H1 (cell line): ENCODE results near the gene GAP43. TPM values are rescaled to one million over a fixed set of nuclear protein-coding genes. Genes with fewer than 3 reads are reported as not detected.

Experiments used
- CTCF ChIA-PET: fragments of 300-600 bp; sonication (Branson Sonifier 250); formaldehyde crosslinking; loops from one replicate; lab custom pipeline; 2021; ENCODE audit not compliant: partially characterized antibody; lab: Charles Lee
- POLR2A ChIA-PET: fragments of 300-600 bp; sonication (Branson Sonifier 250); formaldehyde crosslinking; loops from one replicate; lab custom pipeline; 2021; ENCODE audit warnings: inconsistent platforms; ENCODE audit not compliant: partially characterized antibody; lab: Charles Lee
- DNase-seq, 2 experiments: peaks; one replicate each; pipeline versions ENCODE4 v3.0.0 to v3.0.0-alpha.2; 2010 to 2022; ENCODE audit warnings: low spot score in 2 of 2, low read depth in 1 of 2, mixed read lengths in 1 of 2
- FAIRE-seq: peaks from 2 replicates; lab custom pipeline; 2011; peaks lifted over from hg19 to GRCh38; lab: Jason Lieb, UNC
- H2AFZ ChIP-seq: 2 replicates; pipeline ENCODE4 v1.8.1; 2012; ENCODE audit warnings: low read length, inconsistent platforms
- H2AK5ac ChIP-seq: 2 replicates; pipeline ENCODE4 v1.6.1; 2013; ENCODE audit warnings: low read depth, low read length
- H2BK120ac ChIP-seq: replicated peaks from 2 replicates; pipeline ENCODE3; 2013; ENCODE audit warnings: low read depth, low read length, inconsistent platforms
- H2BK12ac ChIP-seq: 2 replicates; pipeline ENCODE4 v1.6.1; 2013; ENCODE audit warnings: low read depth, low read length
- H2BK15ac ChIP-seq: 2 replicates; pipeline ENCODE4 v1.6.1; 2013; ENCODE audit warnings: low read length
- H2BK20ac ChIP-seq: 2 replicates; pipeline ENCODE4 v1.6.1; 2013; ENCODE audit warnings: low read length
- H2BK5ac ChIP-seq: 2 replicates; pipeline ENCODE4 v1.6.1; 2013; ENCODE audit warnings: low read depth, low read length
- H3K14ac ChIP-seq: 2 replicates; pipeline ENCODE4 v1.6.1; 2013; ENCODE audit warnings: inconsistent platforms; ENCODE audit not compliant: insufficient read length
- H3K18ac ChIP-seq: 2 replicates; pipeline ENCODE4 v1.6.1; 2013; ENCODE audit warnings: low read length; ENCODE audit errors: extremely low read depth
- H3K23ac ChIP-seq: 2 replicates; pipeline ENCODE4 v1.6.1; 2013; ENCODE audit warnings: inconsistent platforms; ENCODE audit not compliant: insufficient read length
- H3K23me2 ChIP-seq: 2 replicates; pipeline ENCODE4 v1.6.1; 2013; ENCODE audit warnings: low read depth, low read length
- H3K27ac ChIP-seq: 2 replicates; pipeline ENCODE4 v1.6.1; 2011; ENCODE audit warnings: low read depth, low read length, inconsistent platforms
- H3K27me3 ChIP-seq, 4 experiments: replicated peaks in 1 of 4; 1 replicate in 1 of 4; 2 replicates in 3 of 4; pipeline versions ENCODE4 v1.6.1 to v1.8.1; 2011 to 2013; ENCODE audit warnings: low read length in 3 of 4, mild to moderate bottlenecking in 3 of 4, inconsistent platforms in 2 of 4, mixed read lengths in 2 of 4, moderate library complexity in 1 of 4; ENCODE audit not compliant: control insufficient read depth in 3 of 4, insufficient read depth in 3 of 4; ENCODE audit errors: extremely low read depth in 1 of 4
- H3K36me3 ChIP-seq, 4 experiments: 2 replicates each; pipeline versions ENCODE4 v1.6.1 to v1.8.1; 2011 to 2013; ENCODE audit warnings: mild to moderate bottlenecking in 4 of 4, low read length in 3 of 4, moderate library complexity in 2 of 4, control low read depth in 1 of 4, inconsistent platforms in 1 of 4; ENCODE audit not compliant: insufficient read depth in 4 of 4, control insufficient read depth in 2 of 4
- H3K4ac ChIP-seq: replicated peaks from 2 replicates; pipeline ENCODE3; 2013; ENCODE audit warnings: low read length, low read depth, mixed read lengths, inconsistent platforms; ENCODE audit not compliant: insufficient read length
- H3K4me1 ChIP-seq, 4 experiments: replicated peaks in 1 of 4; 1 replicate in 1 of 4; 2 replicates in 3 of 4; pipeline versions ENCODE4 v1.6.1 to v1.8.1; 2011 to 2013; ENCODE audit warnings: low read length in 3 of 4, inconsistent platforms in 2 of 4, mixed read lengths in 1 of 4; ENCODE audit not compliant: insufficient read depth in 4 of 4, control insufficient read depth in 3 of 4
- H3K4me2 ChIP-seq, 2 experiments: 2 replicates each; pipeline versions ENCODE4 v1.6.1 to v1.8.1; 2011 to 2013; ENCODE audit warnings: low read depth in 2 of 2, low read length in 2 of 2, control low read depth in 1 of 2, inconsistent platforms in 1 of 2, mild to moderate bottlenecking in 1 of 2; ENCODE audit not compliant: insufficient read depth in 1 of 2
- H3K4me3 ChIP-seq, 4 experiments: fragments of 200-600, 300-600 bp in 1 of 4; sonication (generic), shearing (Covaris generic), sonication (Bioruptor Twin) in 1 of 4; 2 replicates each; pipeline versions ENCODE4 v1.5.1 to v1.8.1; 2011 to 2016; ENCODE audit warnings: low read length in 4 of 4, low read depth in 3 of 4, control low read depth in 2 of 4, inconsistent platforms in 2 of 4, mild to moderate bottlenecking in 2 of 4, mixed read lengths in 1 of 4, moderate library complexity in 1 of 4; ENCODE audit not compliant: insufficient read depth in 2 of 4; ENCODE audit errors: extremely low read depth in 1 of 4
- H3K56ac ChIP-seq: replicated peaks from 2 replicates; pipeline ENCODE3; 2013; ENCODE audit warnings: low read depth, mild to moderate bottlenecking, mixed read lengths, low read length, inconsistent platforms; ENCODE audit not compliant: insufficient read length
- H3K79me1 ChIP-seq: 2 replicates; pipeline ENCODE4 v1.6.1; 2013; ENCODE audit warnings: low read depth, low read length, control low read depth
- H3K79me2 ChIP-seq, 2 experiments: 2 replicates each; pipeline versions ENCODE4 v1.6.1 to v1.8.1; 2012 to 2013; ENCODE audit warnings: low read length in 2 of 2, mild to moderate bottlenecking in 2 of 2, inconsistent platforms in 1 of 2; ENCODE audit not compliant: insufficient read depth in 2 of 2, control insufficient read depth in 1 of 2
- H3K9ac ChIP-seq, 4 experiments: replicated peaks in 1 of 4; 1 replicate in 1 of 4; 2 replicates in 3 of 4; pipeline versions ENCODE4 v1.6.1 to v1.8.1; 2011 to 2013; ENCODE audit warnings: low read depth in 3 of 4, low read length in 3 of 4, control low read depth in 2 of 4, mild to moderate bottlenecking in 2 of 4, moderate library complexity in 2 of 4, inconsistent platforms in 1 of 4; ENCODE audit errors: extremely low read depth in 1 of 4
- H3K9me3 ChIP-seq, 2 experiments: 2 replicates each; pipeline versions ENCODE4 v1.6.1 to v1.8.1; 2012 to 2013; ENCODE audit warnings: mild to moderate bottlenecking in 2 of 2, moderate library complexity in 2 of 2, control low read depth in 1 of 2, inconsistent platforms in 1 of 2, low read depth in 1 of 2, low read length in 1 of 2, mixed read lengths in 1 of 2; ENCODE audit not compliant: insufficient read depth in 2 of 2
- H4K20me1 ChIP-seq, 2 experiments: replicated peaks in 1 of 2; 2 replicates each; pipeline versions ENCODE3 to v1.8.1; 2011 to 2013; ENCODE audit warnings: inconsistent platforms in 2 of 2, low read length in 2 of 2, mild to moderate bottlenecking in 1 of 2; ENCODE audit not compliant: insufficient read depth in 2 of 2, control insufficient read depth in 1 of 2
- H4K5ac ChIP-seq: 2 replicates; pipeline ENCODE4 v1.6.1; 2013; ENCODE audit warnings: low read length, low read depth, mixed read lengths, inconsistent platforms; ENCODE audit not compliant: insufficient read length
- H4K8ac ChIP-seq: 2 replicates; pipeline ENCODE4 v1.8.0; 2013; ENCODE audit warnings: mild to moderate bottlenecking, moderate library complexity, low read length, inconsistent platforms; ENCODE audit not compliant: insufficient read depth; ENCODE audit errors: extremely low read depth
- H4K91ac ChIP-seq: replicated peaks from 2 replicates; pipeline ENCODE3; 2013; ENCODE audit warnings: low read length, mixed read lengths, inconsistent platforms; ENCODE audit not compliant: insufficient read length
- CTCF ChIP-seq, 3 experiments: IDR thresholded peaks; 1 replicate in 2 of 3; 2 replicates in 1 of 3; pipeline versions ENCODE4 v1.5.1 to v1.6.1; 2011; ENCODE audit warnings: low read length in 3 of 3, mild to moderate bottlenecking in 3 of 3, inconsistent platforms in 2 of 3, low read depth in 1 of 3, moderate library complexity in 1 of 3; ENCODE audit not compliant: insufficient read depth in 1 of 3; ENCODE audit errors: control extremely low read depth in 1 of 3
- WGBS, 2 experiments: shearing (Covaris generic) in 1 of 2; methylation state at CpG; one replicate each; pipeline versions ENCODE4 v1.1.6 to v1.1.7; 2013 to 2015; ENCODE audit warnings: low lambda C conversion rate in 2 of 2, mixed read lengths in 2 of 2, inconsistent platforms in 1 of 2, low coverage in 1 of 2, missing lambda C conversion rate in 1 of 2; ENCODE audit not compliant: insufficient replicate concordance in 2 of 2, insufficient coverage in 1 of 2, insufficient read length in 1 of 2; ENCODE audit errors: extremely low coverage in 1 of 2, missing lambda C conversion rate in 1 of 2; 5-methylcytosine and 5-hydroxymethylcytosine counted together
- polyA plus RNA-seq, 7 experiments: library from polyadenylated mRNA; depleted of rRNA in 3 of 7; stranded (reverse) in 5 of 7; unstranded in 2 of 7; fragments of >200 nt in 5 of 7; fragments of 200-250 nt in 2 of 7; gene quantifications; 1 replicate in 5 of 7; 2 replicates in 1 of 7; 4 replicates in 1 of 7; pipeline versions ENCODE4 v1.2.1 to v1.2.3, GENCODE V29; 2011 to 2013; ENCODE audit warnings: missing spikeins in 2 of 7, mixed read lengths in 2 of 7
- total RNA-seq: library from RNA; stranded (reverse); fragmentation: NEBNext Ultra II Directional; extraction: Animal tissue kit (Norgen Biotek cat#: 25700); gene quantifications from 2 replicates; pipeline ENCODE4 v1.2.1, GENCODE V29; 2021

Gene GAP43
- total and polyA plus RNA-seq, 2 of the 8 experiments (the other 6 are each of a cell fraction or from before 2014, with no cell fraction given) = 11.2 to 21.9 TPM

GRCh38 chr3:115581362-115582135 is 41.8 kb upstream of the GAP43 start:
- no peak for FAIRE-seq
- H3K9me3 ChIP-seq = no peaks in the 10 kb centered on the region
- no peak overlapping the region for H2BK120ac ChIP-seq
- no peak for TF ChIP-seq CTCF (IDR thresholded peaks at IDR 0.05; ENCODE audit: control extremely low read depth in 1 of 3, insufficient read depth in 1 of 3, low read depth in 1 of 3, low read length in 3 of 3)
- no peaks in the 10 kb centered on the region for H3K4me1 ChIP-seq
- H3K14ac ChIP-seq = no peak overlapping the region
- H2AK5ac ChIP-seq = no peak overlapping the region
- no peak overlapping the region for H4K8ac ChIP-seq
- no peaks in the 10 kb centered on the region for H3K36me3 ChIP-seq
- no peak for DNase-seq
- no peaks in the 10 kb centered on the region for H3K27me3 ChIP-seq
- H4K20me1 ChIP-seq = no peaks in the 10 kb centered on the region
- H3K4me3 ChIP-seq = no peak overlapping the region
- POLR2A ChIA-PET = no interaction called here
- no peak overlapping the region for H2BK12ac ChIP-seq
- no peak overlapping the region for H3K23ac ChIP-seq
- H3K79me2 ChIP-seq = no peaks in the 10 kb centered on the region
- no peak overlapping the region for H2AFZ ChIP-seq
- H3K27ac ChIP-seq = no peak overlapping the region
- no peak overlapping the region for H4K5ac ChIP-seq
- CTCF ChIA-PET = interaction anchor here (0.9 kb wide), 1 partner anchor 23 kb away, joined by 3 read pairs; no protein-coding TSS in a partner anchor
- H3K79me1 ChIP-seq = no peaks in the 10 kb centered on the region
- no peak overlapping the region for H3K4ac ChIP-seq
- H3K4me2 ChIP-seq = no peak overlapping the region
- no peak overlapping the region for H2BK20ac ChIP-seq
- no peak overlapping the region for H3K9ac ChIP-seq
- no peak overlapping the region for H4K91ac ChIP-seq
- 91% methylated on average over 8 of the region's 8 CpGs; no CpG with 5 or more reads in 1 of the 2 experiments for WGBS, 2 experiments
- H3K56ac ChIP-seq = no peak overlapping the region
- no peak overlapping the region for H3K18ac ChIP-seq
- H2BK15ac ChIP-seq = no peak overlapping the region
- no peak overlapping the region for H2BK5ac ChIP-seq
- H3K23me2 ChIP-seq = no peaks in the 10 kb centered on the region; the same call in 1 of the 2 replicates
